HL-60/S4 (cell line): ENCODE data around the gene CHST13.

Source experiments
- in situ Hi-C: fragments of 300-500 bp; cut with MboI; formaldehyde crosslinking; loops from 2 replicates; pipeline ENCODE4 v1.14.3; 2022; ENCODE audit warnings: low sequenced_read_pairs

CHST13 gene

DNA sequence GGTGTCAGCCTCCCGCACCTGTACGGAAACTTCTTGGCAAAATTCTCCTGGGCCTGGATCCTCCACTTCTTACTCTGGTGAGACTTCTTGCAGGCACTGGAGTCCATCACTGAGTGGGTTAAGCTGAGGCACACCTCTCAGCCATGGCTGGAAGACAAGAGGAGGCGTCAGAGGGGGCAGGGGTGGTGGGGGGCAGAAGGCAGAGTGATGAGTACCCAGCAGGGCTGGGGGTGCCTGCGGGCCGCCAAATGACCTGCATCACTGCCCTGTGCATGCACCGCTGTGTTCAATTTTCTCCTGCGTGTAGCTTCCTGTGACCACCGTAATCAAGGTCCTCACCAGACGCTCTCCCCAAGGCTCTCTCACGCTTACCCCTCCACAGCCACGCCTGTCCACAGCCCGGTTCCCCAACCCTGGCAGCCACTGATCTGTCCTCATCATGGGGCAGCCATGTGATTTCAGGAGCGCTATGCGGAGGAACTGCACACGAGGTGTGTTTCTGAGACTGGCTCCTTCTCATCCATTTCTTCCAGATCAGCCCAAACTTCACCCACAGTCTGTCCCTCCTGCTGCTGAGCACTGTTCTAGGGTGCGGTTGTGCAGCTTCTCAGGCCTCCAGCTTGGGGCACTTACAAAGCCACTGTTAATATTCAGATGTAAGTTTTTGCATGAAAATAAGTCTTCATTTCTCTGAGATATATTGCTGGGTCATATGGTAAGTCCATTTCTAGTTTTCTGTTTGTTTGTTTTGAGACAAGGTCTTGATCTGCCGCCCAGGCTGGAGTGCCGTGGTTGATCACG, 29.5 kb downstream of the CHST13 start:
- in situ Hi-C loops, result no loop called here

DNA sequence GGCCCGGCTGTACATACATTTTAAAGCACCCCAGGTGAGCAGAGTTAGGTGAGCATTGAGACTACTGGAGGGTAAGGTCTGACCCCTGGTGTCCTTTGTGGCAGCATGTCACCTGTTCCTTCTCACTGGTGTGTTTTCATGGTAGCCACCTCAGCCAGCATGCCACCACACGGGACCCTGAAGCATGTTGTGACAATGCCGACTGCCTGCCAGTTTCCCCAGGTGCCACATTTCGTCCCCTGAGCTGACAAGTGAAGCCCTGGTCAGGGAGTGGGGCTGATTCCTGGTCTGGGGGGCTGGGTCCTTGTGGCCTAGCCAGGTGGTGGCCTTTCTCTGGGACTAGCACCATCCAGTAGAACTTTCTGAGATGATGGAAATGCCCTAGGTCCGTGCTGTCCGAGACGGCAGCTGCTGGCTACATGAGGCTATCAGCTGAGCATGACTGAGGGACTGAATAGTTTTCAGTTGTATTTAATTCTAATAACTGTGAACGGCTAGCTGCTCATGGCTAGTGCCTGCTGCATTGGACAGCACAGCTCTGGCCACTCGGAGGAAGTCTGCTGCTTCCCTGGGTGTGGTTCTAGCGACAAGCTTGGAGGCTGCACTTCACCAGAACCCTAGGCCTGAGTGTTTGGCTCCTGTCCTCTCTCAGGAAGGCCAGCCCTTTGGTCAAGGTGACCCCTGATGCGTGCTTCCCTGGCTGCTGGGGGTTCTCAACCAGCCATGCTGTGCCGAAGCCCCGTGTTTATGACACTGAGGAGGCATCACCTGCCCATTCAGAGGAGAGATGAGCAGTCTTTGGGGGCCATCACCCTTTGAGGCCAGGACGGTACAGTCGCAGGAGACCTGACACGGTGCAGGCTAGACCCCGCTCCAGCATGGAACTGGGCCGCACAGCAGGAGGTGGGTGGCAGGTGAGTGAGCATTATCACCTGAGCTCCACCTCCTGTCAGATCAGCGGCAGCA, 30.9 kb downstream of the CHST13 start:
- in situ Hi-C loops, result no loop called here

DNA sequence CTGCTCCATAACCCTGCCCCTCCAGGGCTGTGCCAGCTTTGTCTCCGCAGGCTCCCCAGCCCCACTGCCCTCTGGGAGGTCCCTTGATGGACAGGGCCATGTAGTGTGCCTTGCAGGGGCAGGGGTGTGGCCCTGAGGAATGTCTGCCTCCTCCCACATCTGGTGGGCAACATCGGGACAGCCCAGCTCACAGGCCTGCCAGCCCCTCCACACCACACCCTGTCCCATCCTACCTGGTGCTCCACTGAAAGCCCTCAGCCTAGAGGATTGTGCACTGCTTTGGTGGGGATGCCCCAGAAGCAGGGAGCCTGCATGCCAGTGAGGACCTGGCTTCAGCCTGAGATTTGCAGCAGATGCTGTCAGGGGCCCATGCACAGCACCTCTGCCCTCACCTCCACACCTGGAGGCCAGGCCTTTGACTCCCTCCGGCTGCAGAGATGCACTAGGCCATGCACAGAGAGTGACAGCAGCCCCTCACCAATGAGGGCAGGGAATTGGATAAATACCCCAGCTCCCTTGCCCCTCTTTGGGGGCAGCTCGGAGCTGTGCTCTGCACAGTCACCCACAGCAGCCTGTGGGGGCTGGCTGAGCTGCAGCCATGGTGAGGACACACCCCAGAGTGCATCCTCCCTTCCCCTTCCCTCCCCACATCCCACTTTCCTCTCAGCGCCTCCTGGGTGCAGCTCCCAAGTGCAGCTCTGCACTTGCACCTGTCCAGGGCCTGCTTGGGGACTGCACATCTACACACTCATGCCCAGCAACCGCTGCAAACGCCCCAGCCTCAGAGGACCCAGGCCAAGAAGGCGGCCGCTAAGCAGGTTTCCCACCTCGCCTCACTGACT, 32.1 kb downstream of the CHST13 start:
- in situ Hi-C loops, result no loop called here

DNA sequence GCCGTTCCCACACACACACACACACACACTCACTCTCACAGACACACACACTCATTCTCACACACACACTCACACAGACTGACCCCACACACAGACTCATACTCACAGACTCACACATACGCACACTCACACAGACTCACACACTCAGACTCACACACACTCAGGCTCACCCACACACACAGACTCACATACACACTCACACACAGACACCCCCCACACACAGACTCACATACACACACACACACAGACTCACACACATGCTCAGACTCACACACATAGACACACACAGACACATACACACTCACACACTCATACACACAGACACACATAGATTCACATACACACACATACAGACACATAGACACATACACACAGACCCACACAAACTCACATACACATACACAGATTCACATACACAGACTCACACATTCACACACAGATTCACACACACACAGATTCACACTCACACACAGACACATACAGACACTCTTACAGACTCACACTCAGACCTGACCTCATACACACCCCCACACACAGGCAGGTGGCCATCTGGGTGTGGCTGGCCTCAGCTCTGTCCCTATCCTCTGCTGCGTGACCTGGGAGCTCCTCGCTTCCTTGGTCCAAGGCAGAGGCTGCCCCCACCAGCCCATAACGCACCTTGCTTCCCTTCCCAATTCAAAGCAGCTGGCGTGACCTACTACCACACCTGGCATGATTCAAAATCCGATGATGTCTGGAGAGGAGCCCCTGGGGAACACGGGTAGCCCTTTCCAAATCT, 32.9 kb downstream of the CHST13 start:
- in situ Hi-C loops, result no loop called here

DNA sequence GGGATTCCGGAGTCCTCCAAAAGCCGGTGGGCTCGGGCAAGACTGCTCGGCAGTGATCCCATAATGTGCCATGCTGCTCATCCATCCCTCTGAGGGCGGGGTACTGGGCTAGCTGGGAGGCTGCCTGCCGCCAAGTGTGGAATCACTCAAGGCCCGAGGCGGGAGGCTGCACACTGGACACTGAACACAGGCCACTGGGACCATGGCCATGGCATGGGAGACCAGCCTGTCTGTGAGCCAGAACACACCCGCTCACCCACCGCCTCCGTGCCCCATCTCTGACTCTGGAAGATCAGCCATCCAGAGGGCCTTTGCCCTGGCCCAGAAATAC, 33.4 kb downstream of the CHST13 start:
- in situ Hi-C loops, result no loop called here

DNA sequence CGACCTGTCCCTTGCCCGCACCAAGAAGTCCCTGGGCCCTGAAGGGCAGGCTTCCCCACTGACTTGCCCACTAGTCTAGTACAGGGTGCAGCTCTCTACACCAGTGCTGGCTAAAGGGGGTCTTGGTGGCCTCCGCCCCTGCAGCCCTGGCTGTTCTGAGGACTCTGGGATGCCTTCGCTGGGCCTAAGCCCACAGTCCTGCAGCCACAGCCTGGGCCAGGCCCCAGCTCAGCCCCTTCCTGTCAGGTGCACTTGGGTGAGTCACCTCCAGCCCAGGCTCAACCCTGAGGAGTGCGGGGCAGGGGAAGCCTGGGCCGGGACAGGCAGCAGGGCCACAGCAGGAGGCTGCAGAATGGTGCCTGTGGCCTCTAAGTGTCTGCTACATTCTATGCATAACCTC, 33.8 kb downstream of the CHST13 start:
- in situ Hi-C loops, result no loop called here

DNA sequence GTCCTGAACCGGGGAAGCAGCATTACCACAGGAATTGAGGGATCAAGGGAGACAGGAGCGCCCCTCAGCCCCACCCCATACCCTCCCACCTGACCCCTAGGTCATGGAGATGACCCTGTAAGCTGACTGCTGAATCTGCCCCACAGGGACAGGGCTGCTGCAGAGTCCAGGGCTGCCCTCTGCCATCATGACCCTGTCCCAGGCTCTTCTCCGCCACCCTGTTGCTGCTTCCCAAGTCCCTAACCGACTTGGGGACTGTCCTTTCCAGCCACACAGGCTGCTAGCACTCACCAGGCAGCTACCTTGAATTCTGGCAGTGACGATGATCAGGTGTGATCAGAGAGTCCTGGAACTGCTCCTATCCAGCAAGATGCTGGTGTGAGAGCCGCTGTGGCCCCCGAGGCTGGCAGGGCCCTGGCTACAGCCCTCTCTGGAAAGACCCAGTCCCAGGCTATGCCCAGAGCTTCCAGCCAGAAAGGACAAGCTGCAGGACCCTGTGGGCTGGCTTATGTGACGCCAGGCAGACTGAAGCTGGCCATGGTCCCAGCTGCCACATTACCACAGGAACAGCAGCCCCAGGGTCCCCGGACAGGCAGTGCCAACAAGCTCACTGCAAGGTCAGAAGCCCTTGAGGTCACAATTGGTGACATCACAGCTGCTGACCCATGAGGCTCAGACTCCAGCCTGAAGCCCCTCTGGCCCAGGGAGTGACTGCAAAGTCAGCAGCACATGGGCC, 34.5 kb downstream of the CHST13 start, which contains the start of gene C3orf22:
Gene C3orf22, minus strand, starts transcription at position 597 of the 736 bp plus-strand sequence. CDS start 5,542 bp downstream, outside the sequence.
- in situ Hi-C loops, result no loop called here

DNA sequence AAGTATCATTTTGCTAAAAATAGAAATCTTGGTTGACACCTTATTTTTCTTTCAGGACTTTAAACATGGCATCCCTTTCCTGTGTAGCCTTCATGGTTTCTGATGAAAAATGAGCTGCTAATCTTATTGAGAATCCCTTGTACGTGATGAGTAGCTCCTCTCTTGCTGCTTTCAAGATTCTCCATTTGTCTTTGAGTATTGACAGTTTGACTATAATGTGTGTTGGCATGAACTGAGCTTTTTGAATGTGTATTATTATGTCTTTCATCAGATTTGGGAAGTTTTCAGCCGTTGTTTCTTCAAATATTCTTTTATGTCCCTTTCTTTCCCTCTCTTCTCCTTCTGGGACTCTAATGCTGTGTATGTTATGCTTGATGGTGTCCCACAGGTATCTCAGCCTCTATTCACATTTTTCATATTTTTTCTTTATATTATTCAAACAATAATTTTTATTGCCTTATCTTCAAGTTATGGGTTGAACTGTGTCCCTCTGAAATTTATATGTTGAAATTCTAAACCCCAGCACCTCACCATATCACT, 38.9 kb downstream of the CHST13 start:
- in situ Hi-C loops, result no loop called here

DNA sequence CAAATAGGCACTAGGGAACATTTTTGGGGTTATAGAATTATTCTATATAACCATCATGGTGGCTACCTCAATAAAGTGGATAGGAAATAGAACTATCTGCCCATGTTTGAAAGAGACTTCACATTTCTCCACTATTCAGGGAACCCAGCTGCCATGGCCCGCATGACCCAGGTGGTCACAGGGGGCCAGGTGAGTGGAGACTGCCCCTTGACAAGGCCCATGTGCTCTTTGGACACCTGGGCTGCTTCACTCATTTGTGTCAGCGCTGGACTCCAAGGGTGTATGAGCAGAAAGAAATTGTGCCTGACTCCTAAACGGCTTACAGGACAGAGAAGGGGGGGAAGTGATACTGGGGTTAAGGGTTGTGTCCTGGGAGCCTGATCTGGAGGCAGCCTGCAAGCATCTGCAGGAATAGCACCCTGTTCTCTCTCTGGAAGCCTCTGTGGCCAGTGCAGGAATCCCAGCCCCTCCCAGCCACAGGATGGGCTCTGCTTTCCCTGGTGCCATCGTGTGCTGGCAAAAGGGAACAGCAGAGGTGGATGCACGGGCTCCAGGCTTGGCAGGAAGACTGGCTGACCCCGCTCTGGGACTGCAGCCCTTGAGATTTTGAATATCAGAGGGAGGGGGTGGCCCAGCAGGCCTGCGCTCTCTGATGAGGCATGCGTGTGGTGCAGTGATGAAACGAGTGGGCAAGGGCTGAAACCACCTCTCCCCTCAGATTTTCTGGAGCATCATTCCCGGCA, 43.9 kb downstream of the CHST13 start:
- in situ Hi-C loops, result no loop called here

DNA sequence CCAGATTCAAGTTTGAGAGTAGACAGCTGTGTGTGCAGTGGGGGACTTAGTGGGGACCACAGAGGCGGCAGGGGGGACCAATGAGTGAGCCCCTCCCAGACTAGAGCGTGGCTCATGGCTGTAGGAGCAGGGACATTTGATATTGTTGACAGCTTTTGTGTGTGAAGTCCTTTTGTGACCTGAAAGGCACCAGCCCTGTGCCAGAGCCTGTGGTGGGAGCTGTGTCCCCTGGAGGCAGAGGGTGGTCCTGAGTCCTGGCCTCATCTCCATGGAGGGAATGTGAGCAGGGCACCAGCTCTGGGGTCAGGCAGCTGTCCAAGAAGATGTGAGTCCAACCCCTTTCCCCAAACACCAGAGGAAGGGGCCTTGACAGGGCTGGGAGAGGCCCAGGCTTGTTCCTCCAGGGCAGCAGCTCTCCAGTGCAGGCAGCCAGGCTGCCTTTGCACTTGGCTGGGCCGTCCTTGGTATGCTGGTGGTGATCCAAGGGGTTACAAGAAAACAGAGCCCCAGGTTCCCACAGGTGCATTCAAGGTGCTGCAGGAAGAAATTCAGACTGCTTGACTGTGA, 44.9 kb downstream of the CHST13 start:
- in situ Hi-C loops, result no loop called here

DNA sequence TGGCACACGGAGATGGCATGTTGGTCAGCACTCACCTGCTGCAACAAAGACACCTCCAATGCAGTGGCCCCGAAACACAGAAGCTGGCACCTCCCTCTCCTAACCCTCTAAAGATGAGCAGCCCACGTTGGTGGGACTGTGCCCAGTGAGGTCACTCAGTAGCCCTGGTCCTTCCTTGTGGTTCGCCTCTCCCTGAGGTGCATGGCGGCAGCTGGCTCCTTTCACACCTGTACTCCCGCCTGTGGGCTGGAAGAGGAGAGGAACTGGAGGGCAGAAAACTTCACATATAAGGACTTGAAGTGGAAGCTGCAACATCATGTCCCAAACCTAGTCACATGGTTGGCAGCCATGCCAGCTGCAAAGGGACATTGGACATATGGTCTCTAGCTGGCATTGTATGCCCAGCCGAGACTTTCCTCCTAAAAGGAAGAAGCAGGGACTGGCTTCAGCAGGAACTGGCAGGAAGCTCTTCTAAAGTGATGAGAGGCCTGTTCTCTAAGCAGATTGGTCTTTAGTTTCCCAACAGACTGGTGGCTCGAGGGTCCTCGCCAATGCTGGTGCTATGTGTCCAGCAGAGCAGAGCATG, 45.5 kb downstream of the CHST13 start:
- in situ Hi-C loops, result no loop called here

DNA sequence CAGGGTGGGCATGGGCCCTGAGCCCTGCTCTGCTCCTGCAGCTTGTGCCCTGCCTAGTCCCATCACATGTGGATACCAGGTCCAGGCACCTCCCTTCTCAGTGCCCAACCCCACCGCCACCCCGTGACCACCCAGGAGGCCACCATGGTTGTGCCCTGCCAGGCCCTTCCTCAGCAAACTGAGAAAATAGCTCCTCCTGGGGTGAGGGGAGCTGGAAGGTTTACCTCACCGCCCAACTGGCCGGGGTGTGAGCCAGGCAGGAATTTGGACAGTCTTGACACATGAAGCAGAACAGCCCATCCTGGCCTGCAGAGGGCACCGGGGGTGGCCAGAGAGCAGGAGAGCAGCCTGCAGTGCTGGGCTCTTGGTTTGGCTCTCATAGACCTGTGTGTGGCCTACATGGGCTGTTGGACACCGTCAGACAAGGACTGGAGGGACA, 46.2 kb downstream of the CHST13 start:
- in situ Hi-C loops, result no loop called here

DNA sequence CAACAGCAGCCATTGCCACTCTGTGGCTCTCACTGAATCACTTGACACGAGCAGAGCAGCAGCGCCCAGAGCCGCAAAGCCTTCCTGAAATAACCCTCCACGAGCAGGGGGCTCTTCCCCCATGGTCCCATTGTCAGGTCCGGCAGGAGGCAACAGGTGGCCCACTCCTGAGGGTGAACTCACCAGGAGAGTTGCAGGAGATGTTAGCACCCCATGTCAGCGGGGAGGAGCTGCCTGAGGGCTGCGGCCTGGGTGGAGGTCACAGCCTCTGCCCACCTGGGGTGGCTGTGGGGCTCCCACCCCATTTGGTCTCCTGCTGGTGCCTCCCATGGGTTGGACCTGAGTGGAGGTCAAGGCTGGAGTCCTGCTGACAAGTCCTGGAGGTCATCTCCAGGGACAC, 47.1 kb downstream of the CHST13 start:
- in situ Hi-C loops, result no loop called here

DNA sequence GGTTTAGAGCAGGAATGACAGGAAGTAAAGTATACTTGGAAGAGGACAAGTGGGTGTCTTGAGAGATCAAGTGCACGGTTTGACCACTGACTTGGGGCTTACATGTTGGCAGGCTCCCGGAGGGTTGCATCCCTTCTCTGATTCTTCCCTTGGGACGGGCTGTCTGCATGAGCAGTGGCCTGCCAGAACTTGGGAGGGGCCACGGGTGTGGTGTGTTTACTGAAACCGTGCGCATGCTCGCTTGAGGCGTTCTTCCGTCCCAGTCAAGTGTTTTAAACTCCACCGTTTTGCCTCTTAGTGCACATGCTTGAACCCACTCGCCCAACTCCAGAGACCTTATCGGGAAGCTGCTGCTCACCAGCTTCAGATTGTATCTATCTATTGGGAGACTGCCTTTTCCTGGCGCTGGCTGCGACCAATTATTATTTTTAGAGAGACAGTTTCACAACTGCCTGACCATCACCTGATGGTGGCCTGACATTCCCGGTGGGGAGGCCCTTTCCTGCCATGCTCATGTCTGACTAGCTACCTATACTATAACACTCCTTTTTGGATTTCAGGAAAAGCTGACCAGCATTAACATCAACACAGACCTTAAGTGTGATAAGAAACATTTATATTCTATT, 49.6 kb downstream of the CHST13 start:
- in situ Hi-C loops, result no loop called here

DNA sequence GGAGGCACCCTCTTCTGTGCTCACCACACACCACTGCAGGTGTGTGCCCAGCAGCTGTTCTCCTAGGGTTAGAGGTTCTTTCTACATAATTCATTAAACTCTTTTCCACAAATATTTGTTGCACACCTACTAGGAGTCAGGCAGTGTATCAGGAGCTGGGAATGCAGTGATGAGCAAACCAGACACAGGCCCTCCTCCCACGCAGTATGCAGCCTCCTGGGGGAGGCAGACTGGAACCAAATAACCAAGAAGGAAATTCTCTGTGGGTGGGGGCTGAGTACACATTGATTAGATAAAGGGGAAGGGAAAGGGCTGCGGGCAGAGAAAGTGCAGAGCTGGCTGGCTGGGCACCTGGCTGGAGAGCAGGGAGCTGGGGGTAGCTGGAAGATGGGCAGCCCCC, 53.3 kb downstream of the CHST13 start:
- in situ Hi-C loops, result no loop called here

DNA sequence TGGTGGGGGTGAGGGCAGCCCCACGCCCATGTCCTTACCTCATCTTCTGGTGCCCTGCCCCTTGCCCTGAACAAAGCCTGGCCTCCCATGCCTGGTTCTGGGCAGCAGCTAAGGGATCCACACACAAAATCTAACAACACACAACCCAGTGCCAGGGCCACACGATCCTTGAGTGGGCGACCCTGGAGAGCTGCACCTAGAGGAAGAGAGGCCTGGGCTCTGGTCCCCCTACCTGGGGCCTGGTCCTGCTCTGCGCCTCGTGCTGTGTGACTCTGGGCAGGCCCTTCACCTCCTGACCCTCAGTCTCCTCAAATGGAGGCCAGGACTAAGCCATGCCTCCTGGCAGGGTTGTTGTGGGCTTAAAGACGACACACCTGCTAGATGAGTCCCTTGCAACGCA, 54.7 kb downstream of the CHST13 start:
- in situ Hi-C loops, result no loop called here

DNA sequence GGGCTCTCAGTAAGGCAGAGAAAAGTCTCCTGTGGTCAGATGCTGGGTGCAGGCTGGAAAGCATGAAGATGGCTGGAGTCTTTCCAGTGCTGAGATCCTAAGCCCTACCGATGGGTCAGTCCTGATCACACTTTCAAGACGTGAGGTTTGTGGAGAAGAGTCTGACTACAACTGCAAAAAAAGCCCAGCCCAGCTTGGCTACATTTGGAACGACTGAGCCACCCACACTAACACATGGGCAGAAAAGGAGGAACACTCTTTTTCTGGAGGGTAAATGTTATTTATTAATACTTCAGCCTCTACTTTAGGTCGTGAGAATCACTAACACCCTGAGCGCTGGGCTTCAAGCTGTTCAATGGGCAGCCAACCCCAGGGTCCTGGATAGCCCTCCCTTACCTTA, 56.8 kb downstream of the CHST13 start:
- in situ Hi-C loops, result no loop called here
